Smooth muscle cell (in vitro differentiated cells): Measurements from ENCODE around the gene NXNL1. TPM values are rescaled to one million over a fixed set of nuclear protein-coding genes. Genes with fewer than 3 reads are reported as not detected.
"Not testable (repeated sequence)": the region's sequence is repeated elsewhere in the genome, so short reads cannot be mapped to it uniquely, and the experiment has no call there.

Experiments
- DNase-seq: peaks from one replicate; lab custom pipeline; 2025; ENCODE audit not compliant: unreplicated experiment; lab: John Stamatoyannopoulos, UW
- H2AFZ ChIP-seq: fragments of 200-600 bp; sonication (generic); 2 replicates; pipeline ENCODE4 v1.6.0; 2016; ENCODE audit warnings: antibody characterized with exemption, low read depth, mild to moderate bottlenecking
- H3F3A ChIP-seq: fragments of 200-600 bp; sonication (generic); 2 replicates; pipeline ENCODE4 v1.6.0; 2017; ENCODE audit warnings: antibody characterized with exemption, low read depth
- H3K27ac ChIP-seq: fragments of 200-600 bp; sonication (generic); 2 replicates; pipeline ENCODE4 v1.5.1; 2016; ENCODE audit warnings: low read depth, mild to moderate bottlenecking
- H3K27me3 ChIP-seq: fragments of 200-600 bp; sonication (generic); 2 replicates; pipeline ENCODE4 v1.6.1; 2016; ENCODE audit warnings: low read depth, mild to moderate bottlenecking
- H3K36me3 ChIP-seq: fragments of 200-600 bp; sonication (generic); 2 replicates; pipeline ENCODE4 v1.5.1; 2016; ENCODE audit warnings: low read depth
- H3K4me1 ChIP-seq: fragments of 200-600 bp; sonication (generic); 2 replicates; pipeline ENCODE4 v1.5.1; 2016; ENCODE audit warnings: low read depth
- H3K4me2 ChIP-seq: fragments of 200-600 bp; sonication (generic); 2 replicates; pipeline ENCODE4 v1.6.0; 2016; ENCODE audit warnings: mild to moderate bottlenecking
- H3K4me3 ChIP-seq: fragments of 200-600 bp; sonication (generic); 2 replicates; pipeline ENCODE4 v1.5.1; 2016; ENCODE audit warnings: mild to moderate bottlenecking
- H3K79me2 ChIP-seq: fragments of 200-600 bp; sonication (generic); 2 replicates; pipeline ENCODE4 v1.6.0; 2016; ENCODE audit warnings: low read depth, mild to moderate bottlenecking
- H3K9ac ChIP-seq: fragments of 200-600 bp; sonication (generic); 2 replicates; pipeline ENCODE4 v1.6.0; 2016; ENCODE audit warnings: low read depth
- H3K9me3 ChIP-seq: fragments of 200-600 bp; sonication (generic); replicated peaks from 2 replicates; pipeline ENCODE4 v1.5.1; 2016; ENCODE audit warnings: low read depth
- H4K20me1 ChIP-seq: fragments of 200-600 bp; sonication (generic); 2 replicates; pipeline ENCODE4 v1.6.0; 2016; ENCODE audit warnings: low read depth
- WGBS: methylation state at CpG from one replicate; pipeline ENCODE4 v1.1.7; 2016; ENCODE audit warnings: low lambda C conversion rate; 5-methylcytosine and 5-hydroxymethylcytosine counted together
- polyA plus RNA-seq: library from polyadenylated mRNA; unstranded; fragments of >200 nt; fragmentation: Nextera tagmentation; extraction: Ambion mirVana; gene quantifications from 2 replicates; pipeline ENCODE4 v1.2.1, GENCODE V29; 2016
- total RNA-seq: library from RNA; depleted of rRNA; stranded (reverse); fragments of >200 nt; gene quantifications from 2 replicates; pipeline ENCODE4 v1.2.3, GENCODE V29; 2014
- TF ChIP-seq, protein P1 (sequence below): fragments of 200-600 bp; sonication (generic); IDR thresholded peaks from 2 replicates; pipeline ENCODE4 v1.5.1; 2017; ENCODE audit warnings: borderline replicate concordance, mild to moderate bottlenecking, antibody characterized with exemption; ENCODE audit not compliant: insufficient read depth, poor library complexity, severe bottlenecking

Gene NXNL1
- total and polyA plus RNA-seq, 2 experiments from 2014 or later = 0.45 TPM; not detected in 1

DNA sequence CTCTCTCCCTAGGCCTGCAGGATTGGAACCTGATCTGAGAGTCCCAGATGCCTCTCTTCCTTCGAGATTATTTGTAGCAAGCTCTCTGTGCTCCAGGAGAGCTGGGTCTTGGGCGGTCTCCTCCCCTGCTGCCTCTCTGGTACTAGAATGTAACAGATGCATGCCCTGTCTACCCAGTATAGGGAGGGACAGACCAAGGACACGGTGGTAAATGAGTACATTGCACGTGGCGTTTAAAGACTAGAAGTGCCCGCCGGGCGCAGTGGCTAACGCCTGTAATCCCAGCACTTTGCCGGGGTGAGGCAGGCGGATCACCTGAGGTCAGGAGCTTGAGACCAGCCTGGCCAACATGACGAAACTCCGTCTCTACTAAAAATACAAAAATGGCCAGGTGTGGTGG is 21.3 kb upstream of the NXNL1 start:
- Histone ChIP-seq H3K9me3 (no peaks in the 10 kb centered on the region), H3K79me2 (peaks cover 5% of the 10 kb centered on the region), H3K27ac (no peak overlapping the region), H3K4me2 (no peak overlapping the region), H2AFZ (no peak overlapping the region), H3K27me3 (no peaks in the 10 kb centered on the region), H3K9ac (no peak overlapping the region), H4K20me1 (peaks cover 64% of the 10 kb centered on the region), H3K36me3 (no peaks in the 10 kb centered on the region), H3K4me3 (no peak overlapping the region), H3K4me1 (peaks cover 12% of the 10 kb centered on the region), H3F3A (peaks cover 6% of the 10 kb centered on the region)
- TF ChIP-seq, protein P1, sequence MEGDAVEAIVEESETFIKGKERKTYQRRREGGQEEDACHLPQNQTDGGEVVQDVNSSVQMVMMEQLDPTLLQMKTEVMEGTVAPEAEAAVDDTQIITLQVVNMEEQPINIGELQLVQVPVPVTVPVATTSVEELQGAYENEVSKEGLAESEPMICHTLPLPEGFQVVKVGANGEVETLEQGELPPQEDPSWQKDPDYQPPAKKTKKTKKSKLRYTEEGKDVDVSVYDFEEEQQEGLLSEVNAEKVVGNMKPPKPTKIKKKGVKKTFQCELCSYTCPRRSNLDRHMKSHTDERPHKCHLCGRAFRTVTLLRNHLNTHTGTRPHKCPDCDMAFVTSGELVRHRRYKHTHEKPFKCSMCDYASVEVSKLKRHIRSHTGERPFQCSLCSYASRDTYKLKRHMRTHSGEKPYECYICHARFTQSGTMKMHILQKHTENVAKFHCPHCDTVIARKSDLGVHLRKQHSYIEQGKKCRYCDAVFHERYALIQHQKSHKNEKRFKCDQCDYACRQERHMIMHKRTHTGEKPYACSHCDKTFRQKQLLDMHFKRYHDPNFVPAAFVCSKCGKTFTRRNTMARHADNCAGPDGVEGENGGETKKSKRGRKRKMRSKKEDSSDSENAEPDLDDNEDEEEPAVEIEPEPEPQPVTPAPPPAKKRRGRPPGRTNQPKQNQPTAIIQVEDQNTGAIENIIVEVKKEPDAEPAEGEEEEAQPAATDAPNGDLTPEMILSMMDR = no peak
- DNase-seq = no peak
- 95% methylated on average over 13 of the region's 13 CpGs for WGBS

DNA sequence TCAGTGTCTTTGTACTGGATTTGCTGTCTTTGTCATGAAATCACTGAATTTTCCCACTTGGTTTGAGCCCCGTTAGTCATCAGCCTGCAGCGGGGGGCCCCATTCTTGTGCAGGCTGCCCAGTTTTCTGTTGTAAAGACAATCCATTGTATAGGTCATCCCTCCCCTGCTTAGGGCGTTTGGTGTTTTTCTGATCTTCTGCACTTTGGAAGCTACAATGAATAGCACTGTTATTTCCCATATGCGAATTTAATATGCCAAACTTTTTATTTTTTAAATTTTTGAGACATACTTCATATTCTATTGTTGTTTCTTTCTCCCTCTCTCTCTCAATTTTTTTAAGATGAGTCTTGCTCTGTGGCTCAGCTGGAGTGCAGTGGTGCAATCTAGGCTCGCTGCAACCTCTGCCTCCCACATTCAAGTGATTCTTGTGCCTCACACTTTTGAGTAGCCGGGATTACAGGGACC is 18.6 kb upstream of the NXNL1 start:
- Histone ChIP-seq H3K27me3 (no peaks in the 10 kb centered on the region), H3F3A (peaks cover 6% of the 10 kb centered on the region), H3K4me3 (no peak overlapping the region), H3K36me3 (no peaks in the 10 kb centered on the region), H3K79me2 (peaks cover 5% of the 10 kb centered on the region), H2AFZ (no peak overlapping the region), H3K27ac (peak overlapping the region; percentile 73), H3K4me1 (peaks cover 12% of the 10 kb centered on the region), H3K4me2 (peak overlapping the region; percentile 63), H3K9ac (no peak overlapping the region), H3K9me3 (no peaks in the 10 kb centered on the region), H4K20me1 (peaks cover 45% of the 10 kb centered on the region)
- DNase-seq = no peak
- TF ChIP-seq, protein P1 = no peak
- WGBS = 33% methylated on average over 6 of the region's 6 CpGs

DNA sequence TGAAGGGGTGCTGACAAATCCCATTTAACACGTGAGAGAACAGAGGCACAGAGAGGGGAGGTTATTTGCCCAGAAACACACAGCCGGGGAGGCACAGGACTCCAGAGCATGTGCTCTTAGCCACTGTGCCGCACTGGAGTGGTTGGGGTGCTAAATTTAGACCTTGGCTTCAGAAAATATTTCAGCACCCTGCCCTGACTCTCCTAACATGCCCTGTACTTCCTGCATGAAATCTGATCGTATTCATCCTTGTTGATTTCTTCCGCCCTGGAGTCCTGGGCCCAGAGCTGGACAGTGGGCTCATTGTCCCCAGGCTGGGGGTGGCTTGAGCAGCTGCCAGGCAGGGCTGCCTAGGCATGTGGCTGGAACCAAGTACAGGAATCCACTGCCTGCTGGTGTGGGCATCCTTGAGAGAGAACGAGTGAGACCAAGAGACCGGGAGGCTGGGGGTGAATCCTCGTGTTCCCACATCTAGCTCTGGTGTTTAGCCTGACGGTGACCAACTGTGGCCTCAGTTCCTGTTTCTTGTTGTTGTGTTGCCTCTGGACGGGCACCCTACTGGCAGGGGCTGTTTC is 14.9 kb upstream of the NXNL1 start:
- TF ChIP-seq, protein P1 = no peak
- Histone ChIP-seq H3K9ac (no peak overlapping the region), H3K4me2 (no peak overlapping the region), H3K4me3 (no peak overlapping the region), H3K27me3 (no peaks in the 10 kb centered on the region), H3K9me3 (no peaks in the 10 kb centered on the region), H3K79me2 (peaks cover 34% of the 10 kb centered on the region), H3F3A (peaks cover 6% of the 10 kb centered on the region), H2AFZ (no peak overlapping the region), H4K20me1 (peaks cover 24% of the 10 kb centered on the region), H3K27ac (no peak overlapping the region), H3K36me3 (no peaks in the 10 kb centered on the region), H3K4me1 (peaks cover 18% of the 10 kb centered on the region)
- WGBS = 82% methylated on average over 10 of the region's 10 CpGs
- no peak for DNase-seq

DNA sequence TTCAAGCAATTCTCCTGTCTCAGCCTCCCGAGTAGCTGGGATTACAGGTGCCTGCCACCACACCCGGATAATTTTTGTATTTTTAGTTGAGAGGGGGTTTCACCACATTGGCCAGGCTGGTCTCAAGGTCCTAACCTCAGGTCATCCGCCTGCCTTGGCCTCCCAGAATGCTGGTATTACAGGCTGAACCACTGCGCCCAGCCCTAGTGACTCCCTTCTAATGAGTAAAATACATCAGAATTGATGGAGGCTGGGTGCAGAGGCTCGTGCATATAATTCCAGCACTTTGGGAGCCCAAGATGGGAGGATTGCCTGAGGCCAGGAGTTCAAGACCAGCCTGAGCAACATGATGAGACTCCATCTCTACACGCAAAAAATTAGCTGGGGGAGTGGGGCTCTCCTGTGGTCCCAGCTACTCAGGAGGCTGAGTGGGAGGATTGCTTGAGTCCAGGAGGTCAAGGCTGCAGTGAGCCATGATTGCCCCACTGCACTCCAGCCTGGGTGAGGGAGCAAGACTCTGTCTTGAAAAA is 14.3 kb upstream of the NXNL1 start:
- H3K9me3 ChIP-seq, DNase-seq, H2AFZ ChIP-seq, H3K4me3 ChIP-seq, H3K27ac ChIP-seq, H3K4me2 ChIP-seq, H3K27me3 ChIP-seq, H3K9ac ChIP-seq, H3F3A ChIP-seq, H3K36me3 ChIP-seq: not testable (repeated sequence)
- Histone ChIP-seq H3K4me1 (peaks cover 18% of the 10 kb centered on the region), H4K20me1 (peaks cover 19% of the 10 kb centered on the region), H3K79me2 (peaks cover 33% of the 10 kb centered on the region)
- 77% methylated on average over 6 of the region's 6 CpGs for WGBS
